HL-60 (cell line): ENCODE data around the gene OR10A7.

Experiments
- DNase-seq, 2 experiments: peaks; one replicate each; pipeline ENCODE4 v3.0.0-alpha.2; 2010 to 2020; ENCODE audit warnings: low read depth in 1 of 2, low spot score in 1 of 2
- H3K27ac ChIP-seq: fragments of 250-450 bp; sonication (Bioruptor Pico); replicated peaks from 2 replicates; pipeline ENCODE4 v1.5.1; 2020; ENCODE audit warnings: mild to moderate bottlenecking, moderate library complexity
- H3K27me3 ChIP-seq: fragments of 250-450 bp; sonication (Bioruptor Pico); 2 replicates; pipeline ENCODE4 v1.5.1; 2021; ENCODE audit warnings: mild to moderate bottlenecking, moderate library complexity; ENCODE audit not compliant: insufficient read depth, poor library complexity, severe bottlenecking
- H3K4me3 ChIP-seq: replicated peaks from 2 replicates; pipeline ENCODE4 v1.5.1; 2011; ENCODE audit warnings: mild to moderate bottlenecking, control low read depth, low read length; ENCODE audit not compliant: insufficient read depth
- GABPA ChIP-seq: IDR thresholded peaks from 2 replicates; pipeline ENCODE4 v1.6.1; 2012; ENCODE audit warnings: low read depth
- POLR2AphosphoS5 ChIP-seq: IDR thresholded peaks from 2 replicates; pipeline ENCODE4 v1.6.1; 2012; ENCODE audit warnings: low read depth
- REST ChIP-seq: IDR thresholded peaks from 2 replicates; pipeline ENCODE4 v1.6.1; 2012; ENCODE audit warnings: low read depth; ENCODE audit not compliant: insufficient replicate concordance
- SPI1 ChIP-seq: IDR thresholded peaks from 2 replicates; pipeline ENCODE4 v1.6.1; 2012; ENCODE audit warnings: low read depth, mild to moderate bottlenecking, borderline replicate concordance
- TF ChIP-seq, protein P1 (sequence below): IDR thresholded peaks from one replicate; pipeline ENCODE4 v1.5.1; 2011; ENCODE audit warnings: low read length, control low read depth, inconsistent platforms; ENCODE audit not compliant: insufficient read depth

Gene OR10A7

DNA sequence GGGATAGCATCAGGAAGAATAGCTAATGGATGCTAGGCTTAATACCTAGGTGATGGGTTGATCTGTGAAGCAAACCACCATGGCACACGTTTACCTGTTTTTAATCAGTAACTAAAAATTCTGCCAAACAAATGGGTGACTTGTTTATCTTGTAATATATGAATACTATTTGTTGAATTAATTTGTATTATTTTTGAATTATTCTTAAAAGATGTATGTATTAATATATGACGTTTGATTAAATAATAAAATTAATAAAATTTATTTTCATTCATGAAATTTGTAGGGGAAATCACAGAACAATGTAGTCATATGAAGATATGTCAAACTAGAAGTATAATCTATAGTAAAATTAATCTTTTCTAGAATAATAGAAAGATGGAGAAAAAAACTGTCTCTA is 32.3 kb upstream of the OR10A7 start:
- TF ChIP-seq POLR2AphosphoS5 (no peak), SPI1 (no peak), REST (no peak), GABPA (no peak)
- TF ChIP-seq, protein P1, sequence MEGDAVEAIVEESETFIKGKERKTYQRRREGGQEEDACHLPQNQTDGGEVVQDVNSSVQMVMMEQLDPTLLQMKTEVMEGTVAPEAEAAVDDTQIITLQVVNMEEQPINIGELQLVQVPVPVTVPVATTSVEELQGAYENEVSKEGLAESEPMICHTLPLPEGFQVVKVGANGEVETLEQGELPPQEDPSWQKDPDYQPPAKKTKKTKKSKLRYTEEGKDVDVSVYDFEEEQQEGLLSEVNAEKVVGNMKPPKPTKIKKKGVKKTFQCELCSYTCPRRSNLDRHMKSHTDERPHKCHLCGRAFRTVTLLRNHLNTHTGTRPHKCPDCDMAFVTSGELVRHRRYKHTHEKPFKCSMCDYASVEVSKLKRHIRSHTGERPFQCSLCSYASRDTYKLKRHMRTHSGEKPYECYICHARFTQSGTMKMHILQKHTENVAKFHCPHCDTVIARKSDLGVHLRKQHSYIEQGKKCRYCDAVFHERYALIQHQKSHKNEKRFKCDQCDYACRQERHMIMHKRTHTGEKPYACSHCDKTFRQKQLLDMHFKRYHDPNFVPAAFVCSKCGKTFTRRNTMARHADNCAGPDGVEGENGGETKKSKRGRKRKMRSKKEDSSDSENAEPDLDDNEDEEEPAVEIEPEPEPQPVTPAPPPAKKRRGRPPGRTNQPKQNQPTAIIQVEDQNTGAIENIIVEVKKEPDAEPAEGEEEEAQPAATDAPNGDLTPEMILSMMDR: no peak
- H3K27me3 ChIP-seq: peaks cover 2% of the 10 kb centered on the region

GRCh38 chr12:55188974-55189556 is 31.8 kb upstream of the OR10A7 start:
- TF ChIP-seq REST: no peak
- TF ChIP-seq, protein P1: peak; percentile 28
- Histone ChIP-seq H3K27me3 (peaks cover 2% of the 10 kb centered on the region), H3K4me3 (no peak overlapping the region), H3K27ac (no peak overlapping the region)
- peak; percentile 51 to 75 for DNase-seq

More for the DNA sequence above, 32.3 kb upstream of the OR10A7 start:
- Histone ChIP-seq H3K4me3 (no peak overlapping the region), H3K27ac (no peak overlapping the region)
- no peak for DNase-seq

GRCh38 chr12:55194382-55194781 is 26.4 kb upstream of the OR10A7 start:
- Histone ChIP-seq H3K27ac (no peak overlapping the region), H3K27me3 (no peaks in the 10 kb centered on the region), H3K4me3 (no peak overlapping the region)
- TF ChIP-seq SPI1: no peak
- TF ChIP-seq GABPA: no peak
- no peak for TF ChIP-seq REST
- no peak for TF ChIP-seq POLR2AphosphoS5
- TF ChIP-seq, protein P1: no peak
- DNase-seq: no peak
